ENCODE results near the gene ZNF853. TPM values are rescaled to one million over a fixed set of nuclear protein-coding genes. Genes with fewer than 3 reads are reported as not detected.

ZNF853 gene
- total and polyA plus RNA-seq, 10 donors, result 1.3 to 10.1 (median 4.5) TPM

DNA sequence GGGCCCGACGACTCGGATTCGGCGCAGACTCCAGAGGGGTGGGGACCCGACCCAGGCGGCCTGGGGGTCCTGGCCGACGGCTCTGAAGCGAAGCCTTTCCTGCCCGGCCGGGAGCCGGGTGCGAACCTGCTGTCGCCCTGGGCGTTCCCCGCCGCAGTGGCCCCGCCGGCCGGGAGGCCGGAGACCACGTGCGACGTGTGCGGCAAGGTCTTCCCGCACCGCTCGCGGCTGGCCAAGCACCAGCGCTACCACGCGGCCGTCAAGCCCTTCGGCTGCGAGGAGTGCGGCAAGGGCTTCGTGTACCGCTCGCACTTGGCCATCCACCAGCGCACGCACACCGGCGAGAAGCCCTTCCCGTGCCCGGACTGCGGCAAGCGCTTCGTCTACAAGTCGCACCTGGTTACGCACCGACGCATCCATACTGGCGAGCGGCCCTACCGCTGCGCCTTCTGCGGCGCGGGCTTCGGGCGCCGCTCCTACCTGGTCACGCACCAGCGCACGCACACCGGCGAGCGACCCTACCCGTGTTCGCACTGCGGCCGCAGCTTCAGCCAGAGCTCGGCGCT, 37.1 kb downstream of the ZNF853 start:
- peaks cover 4 to 94% (median 82%) of the 10 kb centered on the region in 6 donors for H3K36me3 ChIP-seq

DNA sequence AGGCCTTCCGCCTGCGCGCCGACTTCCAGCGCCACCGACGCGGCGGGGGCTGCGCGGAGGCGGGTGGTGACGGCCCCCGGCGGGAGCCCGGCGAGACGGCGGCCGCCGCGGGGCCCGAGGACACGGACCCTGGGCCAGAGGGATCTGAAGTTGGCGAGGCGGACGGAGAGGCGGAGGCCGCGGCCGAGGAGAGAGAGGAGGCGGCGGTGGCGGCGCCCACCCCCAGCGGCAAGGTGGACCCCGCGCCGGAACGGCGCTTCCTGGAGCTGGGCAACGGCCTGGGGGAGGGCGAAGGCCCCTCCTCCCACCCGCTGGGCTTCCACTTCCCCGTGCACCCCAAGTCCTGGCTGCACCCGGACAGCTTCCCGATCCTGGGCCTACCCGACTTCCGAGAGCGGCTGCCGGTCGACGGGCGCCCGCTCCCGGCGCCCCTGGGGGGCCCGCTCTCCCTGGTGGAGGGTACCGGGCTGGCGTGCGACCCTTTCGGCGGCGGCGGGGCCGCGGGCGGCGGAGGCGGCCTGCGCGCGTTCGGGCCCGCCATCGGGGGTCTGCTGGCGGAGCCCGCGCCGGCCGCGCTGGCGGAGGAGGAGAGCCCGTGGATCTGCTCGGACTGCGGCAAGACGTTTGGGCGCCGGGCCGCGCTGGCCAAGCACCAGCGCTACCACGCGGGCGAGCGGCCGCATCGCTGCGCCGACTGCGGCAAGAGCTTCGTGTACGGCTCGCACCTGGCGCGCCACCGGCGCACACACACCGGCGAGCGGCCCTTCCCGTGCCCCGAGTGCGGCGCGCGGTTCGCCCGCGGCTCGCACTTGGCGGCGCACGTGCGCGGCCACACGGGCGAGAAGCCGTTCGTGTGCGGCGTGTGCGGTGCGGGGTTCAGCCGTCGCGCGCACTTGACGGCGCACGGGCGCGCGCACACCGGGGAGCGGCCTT, 37.9 kb downstream of the ZNF853 start:
- no peak for DNase-seq
- peaks cover 0 to 35% (median 20%) of the 10 kb centered on the region in 8 donors for H3K9me3 ChIP-seq
- peaks cover 4 to 85% (median 74%) of the 10 kb centered on the region in 6 donors for H3K36me3 ChIP-seq
- no peaks in the 10 kb centered on the region for H3K27me3 ChIP-seq (replicated peaks in 1 of 7)
- no peak overlapping the region for H3K27ac ChIP-seq
- intact Hi-C loops (cut with DNase I; ENCODE audit: low total_unique reads), result no loop called here
- H3K4me1 ChIP-seq, result no peaks in the 10 kb centered on the region
- H3K4me3 ChIP-seq, result no peak overlapping the region
- no peak for TF ChIP-seq POLR2AphosphoS5 (IDR thresholded peaks at IDR 0.05)
- TF ChIP-seq, protein P1, sequence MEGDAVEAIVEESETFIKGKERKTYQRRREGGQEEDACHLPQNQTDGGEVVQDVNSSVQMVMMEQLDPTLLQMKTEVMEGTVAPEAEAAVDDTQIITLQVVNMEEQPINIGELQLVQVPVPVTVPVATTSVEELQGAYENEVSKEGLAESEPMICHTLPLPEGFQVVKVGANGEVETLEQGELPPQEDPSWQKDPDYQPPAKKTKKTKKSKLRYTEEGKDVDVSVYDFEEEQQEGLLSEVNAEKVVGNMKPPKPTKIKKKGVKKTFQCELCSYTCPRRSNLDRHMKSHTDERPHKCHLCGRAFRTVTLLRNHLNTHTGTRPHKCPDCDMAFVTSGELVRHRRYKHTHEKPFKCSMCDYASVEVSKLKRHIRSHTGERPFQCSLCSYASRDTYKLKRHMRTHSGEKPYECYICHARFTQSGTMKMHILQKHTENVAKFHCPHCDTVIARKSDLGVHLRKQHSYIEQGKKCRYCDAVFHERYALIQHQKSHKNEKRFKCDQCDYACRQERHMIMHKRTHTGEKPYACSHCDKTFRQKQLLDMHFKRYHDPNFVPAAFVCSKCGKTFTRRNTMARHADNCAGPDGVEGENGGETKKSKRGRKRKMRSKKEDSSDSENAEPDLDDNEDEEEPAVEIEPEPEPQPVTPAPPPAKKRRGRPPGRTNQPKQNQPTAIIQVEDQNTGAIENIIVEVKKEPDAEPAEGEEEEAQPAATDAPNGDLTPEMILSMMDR (IDR thresholded peaks at IDR 0.05 in 8 of 11, conservative IDR thresholded peaks at IDR 0.05 in 3 of 11), result no peak
- no peak for TF ChIP-seq POLR2A (IDR thresholded peaks at IDR 0.05)
- 96 to 98% (median 97%) methylated on average over 96 to 146 of the region's 146 CpGs for WGBS, 5 donors

More for the DNA sequence above, 37.1 kb downstream of the ZNF853 start:
- intact Hi-C loops (cut with DNase I; ENCODE audit: low total_unique reads), result no loop called here
- Histone ChIP-seq H3K4me3 (no peak overlapping the region), H3K27me3 (replicated peaks in 1 of 7) (no peaks in the 10 kb centered on the region), H3K27ac (no peak overlapping the region), H3K4me1 (no peaks in the 10 kb centered on the region), H3K9me3 (peaks cover 0 to 35% (median 20%) of the 10 kb centered on the region in 8 donors)
- 97 to 99% (median 98%) methylated on average over 43 to 75 of the region's 75 CpGs for WGBS, 5 donors
- TF ChIP-seq POLR2A (IDR thresholded peaks at IDR 0.05) (no peak), POLR2AphosphoS5 (IDR thresholded peaks at IDR 0.05) (no peak)
- TF ChIP-seq, protein P1 (IDR thresholded peaks at IDR 0.05 in 8 of 11, conservative IDR thresholded peaks at IDR 0.05 in 3 of 11), result no peak
- DNase-seq, result no peak

DNA sequence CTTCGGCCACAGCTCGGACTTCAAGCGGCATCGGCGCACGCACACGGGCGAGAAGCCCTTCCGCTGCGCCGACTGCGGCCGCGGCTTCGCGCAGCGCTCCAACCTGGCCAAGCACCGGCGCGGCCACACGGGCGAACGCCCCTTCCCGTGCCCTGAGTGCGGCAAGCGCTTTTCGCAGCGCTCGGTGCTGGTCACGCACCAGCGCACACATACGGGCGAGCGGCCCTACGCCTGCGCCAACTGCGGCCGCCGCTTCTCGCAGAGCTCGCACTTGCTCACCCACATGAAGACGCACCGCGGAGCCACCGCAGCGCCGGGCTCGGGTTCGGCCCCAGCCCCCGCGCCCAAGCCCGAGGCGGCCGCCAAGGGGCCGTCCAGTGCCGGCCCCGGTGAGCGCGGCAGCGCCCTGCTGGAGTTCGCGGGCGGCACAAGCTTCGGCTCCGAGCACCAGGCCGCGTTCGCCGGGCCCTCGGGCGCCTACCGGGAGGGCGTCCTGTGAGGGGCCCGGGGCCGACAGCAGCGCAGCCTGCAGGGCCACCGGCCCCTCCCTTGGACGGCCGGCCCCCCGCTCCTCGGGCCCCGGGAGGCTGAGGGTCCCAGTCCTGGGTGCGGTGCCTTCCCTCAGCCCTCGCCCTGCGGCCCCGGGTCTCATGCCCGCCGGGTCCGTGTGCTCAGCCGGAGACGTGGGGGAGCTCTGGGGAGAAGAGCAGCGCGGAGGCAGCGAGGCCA, 38.9 kb downstream of the ZNF853 start:
- peaks cover 4 to 76% (median 65%) of the 10 kb centered on the region in 6 donors for H3K36me3 ChIP-seq
- peaks cover 0 to 35% (median 20%) of the 10 kb centered on the region in 8 donors for H3K9me3 ChIP-seq
- intact Hi-C loops (cut with DNase I; ENCODE audit: low total_unique reads), result no loop called here
- H3K4me1 ChIP-seq, result no peaks in the 10 kb centered on the region
- no peak overlapping the region for H3K27ac ChIP-seq
- DNase-seq, result no peak
- no peak overlapping the region for H3K4me3 ChIP-seq
- 96 to 99% (median 97%) methylated on average over 49 to 94 of the region's 94 CpGs for WGBS, 5 donors
- no peaks in the 10 kb centered on the region for H3K27me3 ChIP-seq (replicated peaks in 1 of 7)
- TF ChIP-seq POLR2A (IDR thresholded peaks at IDR 0.05) (no peak), POLR2AphosphoS5 (IDR thresholded peaks at IDR 0.05) (peak in 1 of 3 donors; percentile 20)
- TF ChIP-seq, protein P1 (IDR thresholded peaks at IDR 0.05 in 8 of 11, conservative IDR thresholded peaks at IDR 0.05 in 3 of 11), result no peak

All from spleen (tissue), 11 donors.